K562 (cell line): ENCODE data around the gene ARID3A. TPM values are rescaled to one million over a fixed set of nuclear protein-coding genes. Genes with fewer than 3 reads are reported as not detected.

Source experiments
- ADNP ChIP-seq: fragments of 200-800 bp; sonication (Bioruptor generic); IDR thresholded peaks from 2 replicates; pipeline ENCODE4 v1.6.1; 2016; ENCODE audit warnings: missing genetic modification characterization, missing compliant biosample characterization
- BACH1 ChIP-seq: fragments of 200-800 bp; sonication (Bioruptor generic); IDR thresholded peaks from 2 replicates; pipeline ENCODE4 v1.6.1; 2016; ENCODE audit warnings: missing genetic modification characterization, missing compliant biosample characterization
- HOMEZ ChIP-seq: fragments of 250-450 bp; sonication (Bioruptor Pico); IDR thresholded peaks from 2 replicates; pipeline ENCODE4 v1.4.0; 2020; ENCODE audit warnings: mild to moderate bottlenecking, moderate library complexity
- MGA ChIP-seq: fragments of 450-650 bp; IDR thresholded peaks from 2 replicates; pipeline ENCODE4 v1.6.1; 2016; ENCODE audit warnings: mild to moderate bottlenecking, moderate library complexity
- NFRKB ChIP-seq: fragments of 450-650 bp; IDR thresholded peaks from 2 replicates; pipeline ENCODE4 v1.6.1; 2016; ENCODE audit warnings: low read depth
- ZBTB26 ChIP-seq: fragments of 450-650 bp; formaldehyde crosslinking; IDR thresholded peaks from 2 replicates; pipeline ENCODE4 v1.4.0; 2022; ENCODE audit warnings: missing genetic modification characterization
- ZNF165 ChIP-seq: fragments of 250-450 bp; sonication (Bioruptor Pico); IDR thresholded peaks from 2 replicates; pipeline ENCODE4 v1.4.0; 2020; ENCODE audit warnings: borderline replicate concordance
- ZNF311 ChIP-seq: fragments of 250-450 bp; sonication (Bioruptor Pico); IDR thresholded peaks from 2 replicates; pipeline ENCODE4 v1.4.0; 2020; ENCODE audit warnings: mild to moderate bottlenecking, moderate library complexity
- ZNF699 ChIP-seq: fragments of 250-450 bp; sonication (Bioruptor Pico); IDR thresholded peaks from 2 replicates; pipeline ENCODE4 v1.8.0; 2021; ENCODE audit warnings: mild to moderate bottlenecking, moderate library complexity; ENCODE audit not compliant: insufficient replicate concordance
- polyA plus RNA-seq, 8 experiments: library from polyadenylated mRNA; depleted of rRNA in 4 of 8; stranded (reverse) in 5 of 8; unstranded in 3 of 8; fragments of >200 nt; fragmentation: Nextera tagmentation in 2 of 8; fragmentation: Illumina TruSeq in 1 of 8; extraction: Ambion mirVana in 2 of 8; extraction: Trizol in 1 of 8; gene quantifications; 2 replicates each; pipeline versions ENCODE4 v1.2.1 to v1.2.3, GENCODE V29; 2011 to 2014; ENCODE audit warnings: inconsistent platforms in 1 of 8, missing spikeins in 1 of 8
- total RNA-seq, 7 experiments: library from RNA; depleted of rRNA in 6 of 7; stranded (reverse); fragments of >200 nt in 6 of 7; fragmentation: Illumina TruSeq in 2 of 7; extraction: Trizol in 2 of 7; gene quantifications; 2 replicates each; pipeline versions ENCODE4 v1.2.1 to v1.2.3, GENCODE V29; 2011 to 2021; ENCODE audit warnings: low replicate concordance in 1 of 7

ARID3A gene
- total and polyA plus RNA-seq, 9 of the 15 experiments (the other 6 are each of a cell fraction or from before 2014, with no cell fraction given), result 1.4 to 118 (median 31.2) TPM

- TF ChIP-seq MGA (peak; percentile 80), BACH1 (tag) (no peak), ADNP (no peak), ZNF699 (no peak), ZNF311 (CRISPR knock-in tag) (no peak), HOMEZ (CRISPR knock-in tag) (no peak), ZBTB26 (CRISPR knock-in tag) (no peak), ZNF165 (CRISPR knock-in tag) (no peak), NFRKB (no peak)
Observed at GRCh38 chr19:954672-955494, 29.0 kb downstream of the ARID3A start (continued).
